Heart right ventricle (tissue), 16 donors: Measurements from ENCODE around the gene BPHL. TPM values are rescaled to one million over a fixed set of nuclear protein-coding genes. Genes with fewer than 3 reads are reported as not detected.

ENCODE experiments used
- ATAC-seq, 8 donors: fragments of 200-7000 bp; cut with Tn5 transposase; one replicate each; pipeline ENCODE4 v1.9.1; 2020; ENCODE audit warnings: mild to moderate bottlenecking in 8 of 8, moderate library complexity in 8 of 8, moderate number of reproducible peaks in 1 of 8
- DNase-seq, 2 donors: peaks; one replicate each; pipeline ENCODE4 v3.0.0-alpha.2; 2020
- H3K27ac ChIP-seq, 10 donors: fragments of 200-600 bp; sonication (generic) in 2 of 10; one replicate each; pipeline versions ENCODE4 v1.5.0 to v1.8.0; 2020 to 2022; ENCODE audit warnings: mild to moderate bottlenecking in 3 of 10
- H3K27me3 ChIP-seq, 7 donors: fragments of 200-600 bp; one replicate each; pipeline ENCODE4 v1.8.0; 2021 to 2022; ENCODE audit warnings: mild to moderate bottlenecking in 2 of 7
- H3K36me3 ChIP-seq, 9 donors: fragments of 200-600 bp; sonication (generic) in 1 of 9; one replicate each; pipeline versions ENCODE4 v1.5.0 to v1.8.0; 2020 to 2022; ENCODE audit warnings: mild to moderate bottlenecking in 2 of 9
- H3K4me1 ChIP-seq, 9 donors: fragments of 200-600 bp; sonication (generic) in 1 of 9; one replicate each; pipeline versions ENCODE4 v1.5.0 to v1.8.0; 2020 to 2022; ENCODE audit warnings: mild to moderate bottlenecking in 4 of 9
- H3K4me3 ChIP-seq, 10 donors: fragments of 200-600 bp; sonication (generic) in 2 of 10; one replicate each; pipeline versions ENCODE4 v1.5.0 to v1.8.0; 2020 to 2022; ENCODE audit warnings: mild to moderate bottlenecking in 7 of 10, moderate library complexity in 2 of 10
- H3K9me3 ChIP-seq, 11 donors: fragments of 200-600 bp in 10 of 11; sonication (generic) in 2 of 11; one replicate each; pipeline versions ENCODE4 v1.5.0 to v1.8.0; 2013 to 2022; ENCODE audit warnings: mild to moderate bottlenecking in 2 of 11, control low read depth in 1 of 11, moderate library complexity in 1 of 11
- CTCF ChIP-seq, 9 donors: fragments of 200-600 bp; sonication (generic) in 2 of 9; IDR thresholded peaks; one replicate each; pipeline versions ENCODE4 v1.5.0 to v1.8.0; 2021 to 2022; ENCODE audit warnings: antibody characterized with exemption in 9 of 9, mild to moderate bottlenecking in 5 of 9, moderate library complexity in 1 of 9
- WGBS, 2 donors: extraction: QIAGEN DNeasy Blood & Tissue Kit; methylation state at CpG; one replicate each; pipeline ENCODE4 v1.1.7; 2013; ENCODE audit warnings: inconsistent platforms in 1 of 2; 5-methylcytosine and 5-hydroxymethylcytosine counted together
- intact Hi-C, 10 donors: fragments of 100-400 bp; cut with DNase I; formaldehyde crosslinking; loops; one replicate each; pipeline versions ENCODE4 v1.11.1 to v1.14.2; 2022
- polyA plus RNA-seq, 2 donors: library from polyadenylated mRNA; stranded (reverse); fragments of 200-250 nt; gene quantifications; one replicate each; pipeline ENCODE4 v1.2.3, GENCODE V29; 2013
- total RNA-seq, 10 donors: library from RNA; stranded (reverse); fragmentation: NEBNext Ultra II Directional in 3 of 10; extraction: Animal tissue kit (Norgen Biotek cat#: 25700) in 3 of 10; gene quantifications; one replicate each; pipeline versions ENCODE4 v1.2.1 to v1.2.4, GENCODE V29; 2021 to 2023
- donor health status: Arrhythmogenic right ventricular cardiomyopathy.
- donor health status: ischemic (EF 13 %, LVEDD 7.1; RV severe dilation, severe dysfunction).
- donor health status: healthy with polysubstance abuse.
- donor health status: DM: no; HTN: yes; CAD: no.
- donor health status: DM: no; HTN: no; CAD: no.
- donor health status: ischemic (EF 25% LVEDD 6.9; RV normal size, moderate dysfunction).
- donor health status: ischemic (EF 25% LVEDD 5.7; RV mildly dilated, moderate dysfunction).
- donor health status: healthy.
- donor health status: DM: yes; HTN: yes; CAD: no.
- donor health status: Ischemic cardiomyopathy.
- donor health status: ischemic (EF 35%, LVEDD 5.7; RV mildly dilated, moderate dysfunction).
- donor health status: nonischemic (EF 11% LVEDD 7.7; RV severe dilation, severe dysfunction).
- donor health status: DM: yes; HTN: yes; CAD: no.
- donor health status: PGD.
- donor health status: ischemic (EF 29% LVEDD 5.4; RV normal size, mild dysfunction).
- donor health status: nonischemic (EF 23%, LVEDD 6.1; RV moderate dilation, normal function).

BPHL gene
- total and polyA plus RNA-seq, 12 donors, result 5.3 to 44.4 (median 21.0) TPM

GRCh38 chr6:3081960-3082359 lies 36.6 kb upstream of the BPHL start:
- peaks cover 0 to 100% (median 55%) of the 10 kb centered on the region in 9 donors for H3K36me3 ChIP-seq
- 60 to 86% methylated on average over 5 of the region's 5 CpGs for WGBS, 2 donors
- H3K4me3 ChIP-seq, result no peak overlapping the region
- peaks cover 0 to 5% (median 0%) of the 10 kb centered on the region in 11 donors for H3K9me3 ChIP-seq
- ATAC-seq, result peak in 6 of 8 donors; percentile 60 to 79 (median 68)
- no peak for DNase-seq
- intact Hi-C loops, result no loop called here
- peaks cover 0 to 14% (median 0%) of the 10 kb centered on the region in 9 donors for H3K4me1 ChIP-seq
- peak overlapping the region in 6 of 10 donors; percentile 7 to 59 (median 37) for H3K27ac ChIP-seq
- TF ChIP-seq CTCF (IDR thresholded peaks at IDR 0.05), result no peak
- no peaks in the 10 kb centered on the region for H3K27me3 ChIP-seq

- peaks cover 0 to 15% (median 0%) of the 10 kb centered on the region in 9 donors for H3K4me1 ChIP-seq
- DNase-seq, result no peak
- H3K36me3 ChIP-seq, result peaks cover 0 to 100% (median 49%) of the 10 kb centered on the region in 9 donors
- H3K27ac ChIP-seq, result peak overlapping the region in 4 of 10 donors; percentile 10 to 37 (median 13)
- intact Hi-C loops, result no loop called here
- no peak overlapping the region for H3K4me3 ChIP-seq
- H3K9me3 ChIP-seq, result no peaks in the 10 kb centered on the region
- no peak for TF ChIP-seq CTCF (IDR thresholded peaks at IDR 0.05)
- H3K27me3 ChIP-seq, result no peaks in the 10 kb centered on the region
- 59 to 64% methylated on average over 4 of the region's 4 CpGs for WGBS, 2 donors
- peak in 4 of 8 donors; percentile 23 to 56 (median 32) for ATAC-seq
These were observed 33.4 kb upstream of the BPHL start for GRCh38 chr6:3085074-3085473.

GRCh38 chr6:3086282-3086946 lies 32.1 kb upstream of the BPHL start:
- no peaks in the 10 kb centered on the region for H3K27me3 ChIP-seq
- H3K36me3 ChIP-seq, result peaks cover 0 to 93% (median 47%) of the 10 kb centered on the region in 9 donors
- H3K9me3 ChIP-seq, result no peaks in the 10 kb centered on the region
- WGBS, 2 donors, result 67 to 95% methylated on average over 7 of the region's 7 CpGs
- TF ChIP-seq CTCF (IDR thresholded peaks at IDR 0.05), result no peak
- no peak for ATAC-seq
- H3K27ac ChIP-seq, result no peak overlapping the region
- no peak overlapping the region for H3K4me3 ChIP-seq
- no peak for DNase-seq
- intact Hi-C loops, result no loop called here
- H3K4me1 ChIP-seq, result peaks cover 0 to 15% (median 0%) of the 10 kb centered on the region in 9 donors

GRCh38 chr6:3088446-3088845 lies 30.1 kb upstream of the BPHL start:
- no peak overlapping the region for H3K4me3 ChIP-seq
- TF ChIP-seq CTCF (IDR thresholded peaks at IDR 0.05), result no peak
- H3K27ac ChIP-seq, result peak overlapping the region in 4 of 10 donors; percentile 8 to 65 (median 27)
- intact Hi-C loops, result no loop called here
- DNase-seq (no peak), ATAC-seq (peak in 6 of 8 donors; percentile 33 to 79 (median 53))
- no peaks in the 10 kb centered on the region for H3K9me3 ChIP-seq
- H3K27me3 ChIP-seq, result no peaks in the 10 kb centered on the region
- H3K36me3 ChIP-seq, result peaks cover 0 to 73% (median 38%) of the 10 kb centered on the region in 9 donors
- 81 to 82% methylated on average over 4 of the region's 4 CpGs for WGBS, 2 donors
- peaks cover 0 to 15% (median 0%) of the 10 kb centered on the region in 9 donors for H3K4me1 ChIP-seq
